ENCODE data around the gene RAPGEF3.

The RAPGEF3 gene, protein sequence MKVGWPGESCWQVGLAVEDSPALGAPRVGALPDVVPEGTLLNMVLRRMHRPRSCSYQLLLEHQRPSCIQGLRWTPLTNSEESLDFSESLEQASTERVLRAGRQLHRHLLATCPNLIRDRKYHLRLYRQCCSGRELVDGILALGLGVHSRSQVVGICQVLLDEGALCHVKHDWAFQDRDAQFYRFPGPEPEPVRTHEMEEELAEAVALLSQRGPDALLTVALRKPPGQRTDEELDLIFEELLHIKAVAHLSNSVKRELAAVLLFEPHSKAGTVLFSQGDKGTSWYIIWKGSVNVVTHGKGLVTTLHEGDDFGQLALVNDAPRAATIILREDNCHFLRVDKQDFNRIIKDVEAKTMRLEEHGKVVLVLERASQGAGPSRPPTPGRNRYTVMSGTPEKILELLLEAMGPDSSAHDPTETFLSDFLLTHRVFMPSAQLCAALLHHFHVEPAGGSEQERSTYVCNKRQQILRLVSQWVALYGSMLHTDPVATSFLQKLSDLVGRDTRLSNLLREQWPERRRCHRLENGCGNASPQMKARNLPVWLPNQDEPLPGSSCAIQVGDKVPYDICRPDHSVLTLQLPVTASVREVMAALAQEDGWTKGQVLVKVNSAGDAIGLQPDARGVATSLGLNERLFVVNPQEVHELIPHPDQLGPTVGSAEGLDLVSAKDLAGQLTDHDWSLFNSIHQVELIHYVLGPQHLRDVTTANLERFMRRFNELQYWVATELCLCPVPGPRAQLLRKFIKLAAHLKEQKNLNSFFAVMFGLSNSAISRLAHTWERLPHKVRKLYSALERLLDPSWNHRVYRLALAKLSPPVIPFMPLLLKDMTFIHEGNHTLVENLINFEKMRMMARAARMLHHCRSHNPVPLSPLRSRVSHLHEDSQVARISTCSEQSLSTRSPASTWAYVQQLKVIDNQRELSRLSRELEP

DNA sequence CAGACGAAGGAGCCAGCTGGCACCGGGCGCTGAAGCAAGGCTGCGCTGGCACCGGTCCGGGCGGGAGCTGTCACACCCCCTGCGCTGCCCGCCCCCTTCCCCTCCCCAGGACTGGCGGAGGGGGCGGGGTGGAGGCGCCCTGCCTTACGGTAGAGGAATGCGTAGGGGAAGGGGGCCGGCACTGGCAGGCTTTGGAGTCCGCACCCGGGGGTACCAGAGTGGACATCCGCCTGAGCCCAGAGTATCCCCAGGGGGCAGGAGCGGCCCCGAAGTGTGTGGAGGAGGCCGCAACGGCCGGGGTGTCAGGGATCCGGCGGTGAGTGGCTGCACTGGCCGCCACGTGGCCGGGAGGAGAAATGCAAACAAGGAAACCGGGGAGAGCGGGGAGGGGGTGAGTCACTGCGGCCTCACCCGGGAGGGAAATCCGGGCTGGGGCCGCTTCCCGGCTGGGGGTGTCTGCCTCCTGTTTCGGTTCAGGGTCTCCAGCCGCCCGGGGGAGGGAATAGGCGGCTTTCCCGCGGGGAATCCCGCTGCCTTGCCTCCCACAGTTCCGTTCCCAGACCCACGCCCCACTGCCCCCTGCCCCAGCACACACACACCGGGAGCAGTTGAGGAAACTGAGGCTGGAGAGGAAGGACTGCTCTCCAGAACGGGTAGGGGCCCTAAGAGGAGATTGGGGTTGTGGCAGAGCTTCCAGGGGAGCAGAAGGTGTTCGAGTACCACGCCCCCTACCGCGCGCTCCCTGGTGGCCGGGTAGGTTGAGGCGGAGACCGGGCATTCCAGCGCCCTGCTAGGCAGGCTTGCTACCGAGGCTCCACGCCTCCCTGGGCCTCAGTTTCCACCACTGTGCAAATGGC is at the start of gene RAPGEF3:
TSS of gene RAPGEF3 (minus strand) at position 47 of the 857 bp plus-strand sequence. CDS start 324 bp downstream, outside the sequence.
- H3K4me3 ChIP-seq (ENCODE audit: low read depth, low read length), result peak within 1 kb of the TSS; percentile 68
- peak within 1 kb of the TSS; percentile 87 for H3K4me2 ChIP-seq (ENCODE audit: low read length)
- no peaks in the 10 kb centered on the region for H3K36me3 ChIP-seq (ENCODE audit: control insufficient read depth, insufficient read depth, low read length)
- peak within 1 kb of the TSS; percentile 94 for H3K27ac ChIP-seq
- no peaks in the 10 kb centered on the region for H3K27me3 ChIP-seq (ENCODE audit: control insufficient read depth, insufficient read depth, low read length)
- H3K4me1 ChIP-seq, result peaks cover 68% of the 10 kb centered on the region
- H2AFZ ChIP-seq, result peak within 1 kb of the TSS; percentile 91
- no peaks in the 10 kb centered on the region for H3K9me3 ChIP-seq (ENCODE audit: control insufficient read depth, low read length)
- TF ChIP-seq CTCF (IDR thresholded peaks at IDR 0.05), result peak; percentile 62
- peaks cover 28% of the 10 kb centered on the region for H3K79me2 ChIP-seq
- H3K9ac ChIP-seq, result peak within 1 kb of the TSS; percentile 78

GRCh38 chr12:47808050-47808449 is 49.4 kb upstream of the RAPGEF3 start:
- H2AFZ ChIP-seq, result peak overlapping the region; percentile 0
- no peaks in the 10 kb centered on the region for H3K36me3 ChIP-seq (ENCODE audit: control insufficient read depth, insufficient read depth, low read length)
- peaks cover 80% of the 10 kb centered on the region for H3K4me1 ChIP-seq
- peak overlapping the region; percentile 16 for H3K4me2 ChIP-seq (ENCODE audit: low read length)
- no peaks in the 10 kb centered on the region for H3K9me3 ChIP-seq (ENCODE audit: control insufficient read depth, low read length)
- H3K9ac ChIP-seq, result no peak overlapping the region
- H3K79me2 ChIP-seq, result peaks cover 78% of the 10 kb centered on the region
- H3K27me3 ChIP-seq (ENCODE audit: control insufficient read depth, insufficient read depth, low read length), result no peaks in the 10 kb centered on the region
- H3K27ac ChIP-seq, result peak overlapping the region; percentile 90
- no peak for TF ChIP-seq CTCF (IDR thresholded peaks at IDR 0.05)
- no peak overlapping the region for H3K4me3 ChIP-seq (ENCODE audit: low read depth, low read length)

- peaks cover 83% of the 10 kb centered on the region for H3K4me1 ChIP-seq
- no peaks in the 10 kb centered on the region for H3K9me3 ChIP-seq (ENCODE audit: control insufficient read depth, low read length)
- no peak for TF ChIP-seq CTCF (IDR thresholded peaks at IDR 0.05)
- H3K27me3 ChIP-seq (ENCODE audit: control insufficient read depth, insufficient read depth, low read length), result no peaks in the 10 kb centered on the region
- H3K9ac ChIP-seq, result no peak overlapping the region
- H2AFZ ChIP-seq, result no peak overlapping the region
- peaks cover 83% of the 10 kb centered on the region for H3K79me2 ChIP-seq
- H3K4me2 ChIP-seq (ENCODE audit: low read length), result no peak overlapping the region
- no peaks in the 10 kb centered on the region for H3K36me3 ChIP-seq (ENCODE audit: control insufficient read depth, insufficient read depth, low read length)
- H3K4me3 ChIP-seq (ENCODE audit: low read depth, low read length), result no peak overlapping the region
- peak overlapping the region; percentile 90 for H3K27ac ChIP-seq
Measured at GRCh38 chr12:47807338-47807737, 48.7 kb upstream of the RAPGEF3 start.

DNA sequence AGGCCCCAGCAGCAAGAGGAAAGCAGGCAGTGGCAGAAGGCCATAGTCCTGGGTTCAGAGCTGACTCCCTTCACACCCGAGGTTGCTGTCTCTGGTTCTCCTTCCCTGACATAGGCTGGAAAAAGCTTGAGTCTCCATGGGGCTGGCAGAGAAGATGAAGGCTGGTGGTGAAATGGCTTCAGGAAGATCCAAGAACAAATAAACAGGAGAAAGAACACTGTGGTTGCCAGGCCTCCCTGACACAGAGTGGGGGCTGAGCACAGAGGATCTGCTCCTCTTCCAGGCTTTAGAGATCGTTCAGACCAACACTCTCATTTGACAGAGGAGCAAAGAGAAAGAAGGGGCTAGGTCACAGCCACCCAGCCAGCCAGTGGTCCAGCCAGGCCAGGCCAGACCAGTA is 46.7 kb upstream of the RAPGEF3 start:
- TF ChIP-seq CTCF (IDR thresholded peaks at IDR 0.05), result no peak
- Histone ChIP-seq H3K79me2 (peaks cover 89% of the 10 kb centered on the region), H3K4me2 (ENCODE audit: low read length) (no peak overlapping the region), H3K9me3 (ENCODE audit: control insufficient read depth, low read length) (no peaks in the 10 kb centered on the region), H3K4me1 (peaks cover 80% of the 10 kb centered on the region), H2AFZ (no peak overlapping the region), H3K27ac (peak overlapping the region; percentile 90), H3K4me3 (ENCODE audit: low read depth, low read length) (no peak overlapping the region), H3K27me3 (ENCODE audit: control insufficient read depth, insufficient read depth, low read length) (no peaks in the 10 kb centered on the region), H3K36me3 (ENCODE audit: control insufficient read depth, insufficient read depth, low read length) (no peaks in the 10 kb centered on the region), H3K9ac (no peak overlapping the region)

All from parathyroid adenoma (tissue), 2 donors.